RCC 7860 (cell line): ENCODE measurements around the gene APBA2.

Experiments used
- DNase-seq: peaks from one replicate; pipeline ENCODE4 v3.0.0-alpha.2; 2015; ENCODE audit warnings: low spot score
- FAIRE-seq: peaks from 2 replicates; lab custom pipeline; 2012; peaks lifted over from hg19 to GRCh38; lab: Jason Lieb, UNC

APBA2 gene

DNA sequence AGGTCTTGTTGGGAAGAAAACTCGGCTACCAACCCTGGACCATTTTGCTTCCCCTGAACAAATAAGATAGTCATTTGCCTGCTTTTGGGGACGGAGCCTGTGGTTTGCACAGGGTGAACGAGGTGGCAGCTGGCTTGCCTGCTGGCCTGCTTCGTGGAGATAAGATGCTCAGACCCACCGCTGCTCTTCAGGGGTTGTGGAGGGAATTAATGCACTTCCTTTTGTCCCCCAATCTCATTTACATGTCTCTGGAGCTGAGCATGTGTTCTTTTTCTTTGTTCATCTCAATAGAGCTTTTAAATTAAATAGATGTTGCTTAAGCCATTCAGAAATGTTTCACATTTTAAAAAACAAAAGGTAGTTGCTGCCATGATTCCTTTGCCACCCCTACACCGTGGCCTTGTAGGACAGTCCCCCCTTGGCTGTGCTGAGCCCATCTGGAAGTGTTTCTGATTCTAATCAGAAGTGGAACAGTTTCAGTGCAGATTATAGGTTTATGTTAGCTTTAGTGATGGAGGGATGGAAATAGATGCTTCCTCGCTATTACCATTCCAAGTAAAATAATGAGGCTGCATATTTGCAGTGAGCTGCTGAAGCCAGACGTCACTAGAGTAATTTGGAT lies 25.6 kb downstream of the APBA2 start:
- DNase-seq (no peak), FAIRE-seq (no peak)

DNA sequence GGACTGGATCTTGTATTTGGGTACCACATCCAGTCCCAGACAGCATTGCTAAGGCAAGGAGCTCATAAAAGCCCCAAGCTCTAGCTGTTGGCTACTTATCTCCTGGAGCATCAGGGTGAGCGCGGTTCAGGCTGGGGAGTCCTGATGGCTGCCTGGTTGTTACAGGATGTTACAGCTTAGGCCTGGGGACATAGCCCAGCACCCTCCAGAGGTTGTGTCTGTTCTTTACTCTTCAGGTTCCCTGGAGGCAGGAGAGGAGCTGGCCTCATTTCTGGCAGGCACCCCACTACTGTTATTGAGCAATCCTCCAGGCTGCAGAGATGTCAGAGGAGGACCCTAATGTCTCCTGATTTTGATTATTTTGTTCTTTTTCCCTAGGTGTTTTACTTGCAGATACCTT lies 26.6 kb downstream of the APBA2 start:
- FAIRE-seq (no peak), DNase-seq (no peak)

- FAIRE-seq (no peak), DNase-seq (no peak)
These were observed 27.5 kb downstream of the APBA2 start for GRCh38 chr15:28913171-28913765.

- no peak for FAIRE-seq
- no peak for DNase-seq
These were observed 28.3 kb downstream of the APBA2 start for GRCh38 chr15:28914046-28914445.

DNA sequence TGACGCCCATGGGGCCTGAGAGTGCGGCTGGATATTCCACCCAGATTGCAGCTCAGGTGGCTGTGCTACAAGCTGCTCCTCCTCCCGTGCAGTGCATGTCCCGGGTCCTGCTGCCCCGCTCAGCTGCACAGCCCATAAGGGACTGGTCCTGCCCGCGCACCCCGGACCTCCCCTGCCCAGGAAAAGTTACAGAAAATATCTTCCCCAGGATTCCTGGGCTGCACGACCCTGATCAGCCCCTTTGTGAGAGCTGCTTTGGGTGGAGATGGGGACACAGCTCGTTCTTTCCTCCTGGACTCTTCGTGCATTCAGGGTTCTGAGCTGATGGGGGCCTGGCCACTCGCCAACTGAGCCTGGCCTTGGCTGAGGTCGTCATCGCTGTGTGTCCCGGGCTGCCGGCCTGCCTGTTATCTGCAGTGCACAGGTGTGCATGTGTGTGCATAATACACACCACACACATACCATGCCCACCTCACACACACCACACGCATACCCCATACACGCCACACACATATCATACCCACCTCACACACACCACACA lies 28.8 kb downstream of the APBA2 start:
- no peak for FAIRE-seq
- no peak for DNase-seq

DNA sequence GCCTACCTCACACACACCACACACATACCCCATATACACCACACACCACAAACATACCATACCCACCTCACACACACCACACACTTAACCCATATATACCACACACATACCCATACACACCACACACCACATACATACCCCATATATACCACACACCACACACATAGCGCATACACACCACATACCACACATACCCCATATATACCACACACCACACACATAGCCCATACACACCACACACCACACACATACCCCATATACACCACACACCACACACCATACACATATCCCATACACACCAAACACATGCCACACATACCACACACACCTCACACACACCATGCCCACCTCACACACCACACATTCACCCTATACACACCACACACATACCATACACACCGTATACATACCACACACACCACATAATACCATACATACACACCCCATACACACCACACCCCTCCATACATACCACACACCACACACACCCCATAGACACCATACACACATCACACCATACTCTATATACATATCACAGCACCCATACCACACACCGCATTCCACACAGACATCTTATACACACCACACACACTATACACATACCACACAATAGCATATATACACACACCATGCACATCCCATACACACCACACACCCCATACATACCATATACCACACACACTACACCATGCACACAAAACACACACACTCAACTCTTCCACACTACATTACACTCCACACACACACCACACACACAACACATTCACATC lies 29.5 kb downstream of the APBA2 start:
- DNase-seq: no peak
- no peak for FAIRE-seq

DNA sequence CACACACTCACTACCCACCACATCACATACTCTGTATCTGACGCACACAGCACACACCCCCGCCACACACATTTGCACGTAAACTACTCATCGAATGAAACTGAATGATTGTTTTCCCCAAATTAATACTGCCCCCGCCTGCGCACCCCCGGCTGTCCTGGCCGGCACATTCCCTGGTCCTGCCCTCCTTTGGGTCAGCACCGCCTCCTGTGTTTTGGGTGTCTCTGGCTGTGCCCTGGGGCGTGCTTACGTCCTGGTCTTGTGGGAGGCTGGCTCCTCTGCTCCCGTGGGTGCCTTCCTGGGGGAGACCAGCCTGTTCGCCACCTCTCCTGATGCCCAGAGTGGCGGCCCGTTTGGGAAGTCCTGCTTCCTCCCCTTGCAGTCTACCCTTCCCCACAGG lies 30.2 kb downstream of the APBA2 start:
- FAIRE-seq (no peak), DNase-seq (no peak)

GRCh38 chr15:28917791-28918140 lies 32.0 kb downstream of the APBA2 start:
- no peak for FAIRE-seq
- DNase-seq: no peak

- FAIRE-seq (no peak), DNase-seq (no peak)
These were observed 32.6 kb downstream of the APBA2 start for GRCh38 chr15:28918141-28918983.

- FAIRE-seq (no peak), DNase-seq (no peak)
These were observed 33.4 kb downstream of the APBA2 start for GRCh38 chr15:28919201-28919635.

- FAIRE-seq: no peak
- no peak for DNase-seq
These were observed 34.2 kb downstream of the APBA2 start for GRCh38 chr15:28919679-28920655.

DNA sequence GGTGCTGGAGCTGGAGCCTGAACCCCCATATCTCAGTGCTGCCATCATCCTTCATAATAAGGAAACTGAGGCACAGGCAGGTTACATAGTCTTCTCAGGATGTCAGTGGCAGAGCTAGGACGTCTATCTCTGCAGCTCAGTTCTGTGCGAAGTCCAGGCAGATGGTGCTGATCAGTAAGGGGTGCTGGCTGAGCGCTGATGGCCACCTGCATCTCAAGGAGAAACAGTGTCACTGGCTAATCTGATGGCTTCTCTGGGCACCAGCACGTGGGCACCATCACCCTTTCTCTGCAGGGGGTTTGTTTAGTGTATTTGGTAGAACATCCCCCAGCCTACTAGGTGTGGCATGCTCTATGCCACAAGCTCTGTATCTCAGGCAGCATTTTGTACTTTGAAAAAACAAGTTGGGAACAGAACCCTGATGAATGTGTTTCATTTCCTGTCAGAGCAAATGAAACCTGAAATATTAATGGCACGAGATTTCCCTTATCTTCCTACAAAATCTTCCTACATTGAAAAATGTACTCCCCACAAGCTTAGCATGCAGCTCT lies 35.1 kb downstream of the APBA2 start:
- DNase-seq: no peak
- no peak for FAIRE-seq

DNA sequence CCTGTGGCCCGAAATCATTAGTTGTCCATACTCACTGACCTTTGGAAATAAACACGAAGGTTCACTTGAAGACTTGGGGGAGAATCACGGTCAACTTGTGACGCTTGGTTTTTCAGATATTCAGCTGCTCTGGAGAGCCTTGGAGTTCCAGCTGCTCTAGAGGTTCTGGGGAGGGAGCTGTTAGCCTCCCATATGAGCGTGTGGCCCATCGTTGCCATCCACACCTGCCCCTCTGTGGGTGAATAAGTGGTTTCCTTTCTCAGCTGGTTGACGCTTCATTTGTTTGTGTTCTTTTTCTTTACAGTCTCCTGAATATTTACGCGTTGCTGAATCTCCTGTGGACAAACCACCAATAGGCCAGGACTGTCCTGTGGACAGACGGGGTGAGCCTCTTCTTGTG lies 35.6 kb downstream of the APBA2 start:
- DNase-seq (no peak), FAIRE-seq (no peak)

DNA sequence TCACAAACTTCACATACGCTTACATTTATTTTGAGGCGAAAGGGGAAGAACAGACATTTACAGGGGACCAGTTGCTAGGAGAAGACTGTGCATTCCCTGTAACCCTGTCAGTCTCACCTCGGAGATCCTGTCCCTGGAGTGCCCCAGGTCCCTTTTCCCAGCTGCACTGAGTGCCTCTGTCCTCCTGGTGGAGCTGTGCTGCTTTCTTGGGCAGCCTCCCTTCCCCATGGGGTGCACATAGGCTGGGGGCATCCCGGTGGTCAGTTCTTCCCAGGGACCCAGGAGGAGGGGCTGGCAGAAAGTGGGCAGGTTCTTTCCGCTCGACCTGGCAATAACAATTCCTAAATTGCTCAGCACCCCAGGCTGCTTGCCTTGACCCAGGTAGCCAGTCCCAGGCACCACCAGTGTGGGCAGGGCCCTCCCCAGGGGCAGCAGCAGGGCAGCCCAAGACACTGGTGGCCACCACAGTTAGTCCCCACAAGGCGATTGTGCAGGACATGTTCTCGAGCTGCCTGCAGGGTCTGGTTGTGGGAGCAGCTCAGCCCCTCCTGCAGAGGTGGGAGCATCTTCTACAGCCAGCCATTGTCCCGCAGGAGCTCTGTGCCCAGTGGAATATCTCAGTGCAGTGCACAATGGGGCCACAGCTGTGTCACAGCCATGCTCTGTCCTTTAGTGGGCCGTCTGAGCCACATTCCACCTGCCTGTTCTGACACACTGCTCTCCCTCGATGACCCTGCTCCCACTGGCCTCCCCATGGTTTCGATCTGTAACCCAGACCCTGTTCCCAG lies 36.3 kb downstream of the APBA2 start:
- FAIRE-seq (no peak), DNase-seq (no peak)

GRCh38 chr15:28922707-28923012 lies 36.9 kb downstream of the APBA2 start:
- FAIRE-seq: no peak

DNA sequence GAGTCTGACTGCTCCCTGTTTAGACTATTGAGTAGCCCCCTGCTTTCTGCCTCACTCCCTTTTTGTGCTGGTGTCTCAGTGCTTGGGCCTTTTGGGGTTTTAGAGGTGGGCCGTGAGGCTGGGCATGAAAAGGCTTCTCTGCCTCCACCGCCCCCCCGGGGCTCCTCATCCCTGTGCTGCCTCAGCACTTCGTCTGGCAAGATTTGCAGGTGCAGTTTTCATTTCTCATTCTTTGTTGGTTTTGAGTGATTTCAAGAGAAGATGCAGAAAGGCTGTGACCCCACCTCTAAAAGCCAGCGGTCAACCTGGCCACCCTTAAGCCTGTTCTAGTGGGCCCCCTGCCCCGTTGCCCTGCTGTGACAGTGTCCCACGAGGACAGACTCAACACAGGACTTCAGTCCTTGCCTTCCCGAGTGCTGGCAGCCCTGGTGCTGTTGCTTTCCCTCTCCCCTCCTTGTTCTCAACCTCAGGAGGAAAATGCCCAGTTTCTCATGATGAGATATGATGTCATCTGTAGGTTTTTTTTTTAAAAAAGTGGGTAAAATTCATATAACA lies 38.0 kb downstream of the APBA2 start:
- no peak for FAIRE-seq

More at GRCh38 chr15:28922707-28923012, 36.9 kb downstream of the APBA2 start:
- DNase-seq: no peak

DNA sequence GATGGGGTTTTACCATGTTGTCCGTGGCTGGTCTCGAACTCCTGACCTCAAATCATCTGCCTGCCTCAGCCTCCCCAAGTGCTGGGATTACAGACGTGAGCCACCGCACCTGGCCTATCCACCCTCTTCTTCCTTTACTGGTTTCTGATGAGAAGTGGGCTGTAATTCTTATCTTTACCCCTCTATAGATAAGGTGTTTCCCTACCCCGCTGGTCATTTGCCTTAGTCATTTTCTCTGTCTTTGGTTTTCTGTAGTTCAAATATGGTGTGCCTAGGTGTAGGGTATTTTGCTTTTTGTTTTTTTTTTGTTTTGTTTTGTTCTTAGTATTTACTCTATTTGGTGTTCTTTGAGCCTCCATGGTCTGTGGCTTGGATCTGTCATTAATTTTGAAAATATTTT lies 41.3 kb downstream of the APBA2 start:
- no peak for DNase-seq
- FAIRE-seq: no peak

More for the DNA sequence above, 38.0 kb downstream of the APBA2 start:
- DNase-seq: no peak

DNA sequence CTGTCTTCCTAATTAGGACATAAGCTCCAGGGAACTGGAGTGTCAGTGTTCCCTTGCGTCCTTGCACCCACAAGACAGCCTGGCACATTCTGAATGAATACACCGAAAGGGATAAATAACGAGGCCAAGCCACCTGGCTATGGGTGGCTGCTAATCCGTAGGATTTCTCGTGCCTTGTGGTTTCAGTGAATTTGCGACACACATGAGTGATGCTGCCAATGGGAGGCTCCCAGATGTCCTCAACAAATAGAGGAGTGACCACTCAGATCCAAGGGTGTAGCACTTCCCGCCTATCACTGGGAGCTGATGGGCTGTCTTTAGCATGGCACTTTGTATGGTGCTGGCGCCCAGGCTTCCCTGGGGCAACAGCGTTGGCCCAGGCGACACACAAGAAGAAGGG lies 43.4 kb downstream of the APBA2 start:
- no peak for DNase-seq
- FAIRE-seq: no peak

DNA sequence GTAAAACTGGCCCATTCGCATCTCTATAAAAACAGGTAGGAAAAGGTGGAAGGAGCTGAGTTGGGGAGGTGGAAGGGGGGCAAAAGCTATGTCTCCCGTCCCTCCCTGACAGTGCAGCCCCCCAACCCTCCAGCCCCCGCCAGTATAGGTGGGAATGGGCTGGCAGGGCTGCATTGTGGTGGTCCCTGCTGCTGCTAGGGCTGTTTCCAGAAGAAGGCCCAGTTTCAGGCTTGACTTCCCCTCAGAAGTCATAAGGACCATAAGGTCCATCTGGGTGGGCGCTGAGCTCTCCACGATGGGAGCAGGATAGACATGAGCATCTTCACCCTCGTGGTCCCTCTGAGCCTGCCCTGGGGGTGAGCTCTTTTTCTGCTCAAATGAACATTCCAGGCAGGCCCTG lies 44.2 kb downstream of the APBA2 start:
- no peak for DNase-seq
- no peak for FAIRE-seq
